ENCODE data around the gene PYURF.

DNA sequence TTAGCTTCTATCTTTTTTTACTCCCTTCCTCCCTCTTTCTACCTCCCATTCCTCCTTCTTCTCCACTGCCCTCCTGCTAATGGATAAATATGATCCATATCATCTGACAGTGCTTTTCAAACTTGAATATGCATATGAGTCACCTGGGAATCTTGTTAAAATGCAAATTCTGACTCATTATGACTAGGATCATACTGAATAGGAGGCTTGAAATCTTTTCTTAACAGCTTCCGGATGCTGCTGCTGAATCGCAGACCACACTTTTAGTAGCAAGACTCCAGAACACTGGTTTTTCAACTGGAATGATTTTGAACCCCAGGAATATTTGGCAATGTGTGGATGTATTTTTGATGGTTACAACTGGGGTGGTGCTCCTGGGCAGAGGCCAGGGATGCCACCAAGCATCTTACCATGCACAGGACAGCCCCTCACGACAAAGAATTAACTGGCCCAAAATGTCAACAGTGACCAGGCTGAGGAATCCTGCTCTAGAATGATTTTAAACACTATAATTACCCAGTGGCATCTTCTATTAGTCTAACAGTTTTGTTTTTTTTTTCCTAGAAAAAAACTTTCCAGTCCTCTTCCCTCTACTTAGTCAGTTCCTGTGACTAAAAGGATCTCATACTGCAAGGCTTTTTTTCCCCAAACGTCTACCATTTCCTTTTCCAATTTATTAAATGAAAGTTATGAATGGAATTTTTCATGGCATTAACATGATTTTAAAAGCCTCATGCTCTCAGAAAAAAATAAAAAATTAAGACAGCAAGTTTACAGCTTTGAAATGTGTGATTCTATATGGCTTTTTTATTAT, 10.6 kb upstream of the PYURF start:
- TF ChIP-seq CTCF (conservative IDR thresholded peaks at IDR 0.05) (no peak), ZFX (IDR thresholded peaks at IDR 0.05) (no peak)

All from C4-2B (cell line).